Endodermal cell (in vitro differentiated cells): Measurements from ENCODE around the gene DCPS. TPM values are rescaled to one million over a fixed set of nuclear protein-coding genes. Genes with fewer than 3 reads are reported as not detected.

Experiments used
- DNase-seq: peaks from one replicate; pipeline ENCODE4 v3.0.0-alpha.2; 2017
- H3K27ac ChIP-seq: 2 replicates; pipeline ENCODE4 v1.5.1; 2013; ENCODE audit warnings: mild to moderate bottlenecking, low read depth, low read length, moderate library complexity
- H3K27me3 ChIP-seq: 2 replicates; pipeline ENCODE4 v1.6.1; 2013; ENCODE audit warnings: mild to moderate bottlenecking, low read length, moderate library complexity; ENCODE audit not compliant: insufficient read depth, control insufficient read depth, poor library complexity, severe bottlenecking
- H3K36me3 ChIP-seq: 2 replicates; pipeline ENCODE4 v1.7.0; 2013; ENCODE audit warnings: mild to moderate bottlenecking, low read length, moderate library complexity; ENCODE audit not compliant: control insufficient read depth, insufficient read depth
- H3K4me1 ChIP-seq: one replicate; pipeline ENCODE4 v1.7.0; 2013; ENCODE audit warnings: low read length; ENCODE audit not compliant: control insufficient read depth, insufficient read depth
- H3K4me3 ChIP-seq: 2 replicates; pipeline ENCODE4 v1.5.1; 2013; ENCODE audit warnings: mild to moderate bottlenecking, low read length, moderate library complexity
- H3K9ac ChIP-seq: 2 replicates; pipeline ENCODE4 v1.6.1; 2013; ENCODE audit warnings: mild to moderate bottlenecking, low read length, moderate library complexity; ENCODE audit not compliant: poor library complexity, severe bottlenecking; ENCODE audit errors: extremely low read depth
- H3K9me3 ChIP-seq: 2 replicates; pipeline ENCODE4 v1.6.1; 2013; ENCODE audit warnings: mild to moderate bottlenecking, low read length, moderate library complexity; ENCODE audit not compliant: control insufficient read depth
- H3K27ac Mint-ChIP-seq: 2 replicates; pipeline ENCODE4 v1.8.0; 2020; ENCODE audit warnings: mixed read lengths
- H3K27me3 Mint-ChIP-seq: 2 replicates; pipeline ENCODE4 v1.8.0; 2021; ENCODE audit warnings: mild to moderate bottlenecking, mixed read lengths; ENCODE audit not compliant: insufficient read depth
- H3K36me3 Mint-ChIP-seq: 2 replicates; pipeline ENCODE4 v1.8.0; 2020; ENCODE audit warnings: low read depth, mixed read lengths
- H3K4me1 Mint-ChIP-seq: 2 replicates; pipeline ENCODE4 v1.8.0; 2020; ENCODE audit warnings: mixed read lengths
- H3K4me3 Mint-ChIP-seq: 2 replicates; pipeline ENCODE4 v1.8.0; 2020; ENCODE audit warnings: mild to moderate bottlenecking, moderate library complexity, mixed read lengths
- H3K9me3 Mint-ChIP-seq: 2 replicates; pipeline ENCODE4 v1.8.0; 2020; ENCODE audit warnings: mild to moderate bottlenecking, mixed read lengths
- WGBS, 2 experiments: methylation state at CpG; one replicate each; pipeline versions ENCODE4 v1.1.5 to v1.1.7; 2013; ENCODE audit warnings: missing lambda C conversion rate in 2 of 2, mixed read lengths in 1 of 2; ENCODE audit not compliant: insufficient coverage in 1 of 2, insufficient read length in 1 of 2; 5-methylcytosine and 5-hydroxymethylcytosine counted together
- total RNA-seq, 2 donors: library from RNA; stranded (reverse); fragmentation: NEBNext Ultra II Directional in 1 of 2; extraction: Animal tissue kit (Norgen Biotek cat#: 25700) in 1 of 2; gene quantifications; 2 replicates in 1 of 2; 3 replicates in 1 of 2; pipeline ENCODE4 v1.2.1, GENCODE V29; 2021
- TF ChIP-seq, protein P1 (sequence below): fragments of 200-600 bp; sonication (generic); conservative IDR thresholded peaks from 2 replicates; pipeline ENCODE4 v1.5.0; 2021; ENCODE audit warnings: antibody characterized with exemption, mild to moderate bottlenecking

DCPS gene
- total RNA-seq, 2 donors from 2014 or later: 19.0 to 22.6 TPM

GRCh38 chr11:126312961-126313360, 9.1 kb downstream of the DCPS start:
- Histone ChIP-seq H3K36me3 (peaks cover 8% of the 10 kb centered on the region), H3K27me3 (no peaks in the 10 kb centered on the region), H3K4me3 (no peak overlapping the region), H3K27ac (no peak overlapping the region), H3K9me3 (no peaks in the 10 kb centered on the region), H3K4me1 (peaks cover 4% of the 10 kb centered on the region), H3K9ac (no peak overlapping the region)
- Mint-ChIP-seq H3K36me3 (peaks cover 28% of the 10 kb centered on the region), H3K27me3 (no peaks in the 10 kb centered on the region), H3K4me3 (no peak overlapping the region), H3K9me3 (no peaks in the 10 kb centered on the region), H3K27ac (no peak overlapping the region), H3K4me1 (peaks cover 10% of the 10 kb centered on the region)
- no peak for DNase-seq
- WGBS, 2 experiments: 83% methylated on average over 8 of the region's 8 CpGs; no CpG with 5 or more reads in 1 of the 2 experiments
- TF ChIP-seq, protein P1, sequence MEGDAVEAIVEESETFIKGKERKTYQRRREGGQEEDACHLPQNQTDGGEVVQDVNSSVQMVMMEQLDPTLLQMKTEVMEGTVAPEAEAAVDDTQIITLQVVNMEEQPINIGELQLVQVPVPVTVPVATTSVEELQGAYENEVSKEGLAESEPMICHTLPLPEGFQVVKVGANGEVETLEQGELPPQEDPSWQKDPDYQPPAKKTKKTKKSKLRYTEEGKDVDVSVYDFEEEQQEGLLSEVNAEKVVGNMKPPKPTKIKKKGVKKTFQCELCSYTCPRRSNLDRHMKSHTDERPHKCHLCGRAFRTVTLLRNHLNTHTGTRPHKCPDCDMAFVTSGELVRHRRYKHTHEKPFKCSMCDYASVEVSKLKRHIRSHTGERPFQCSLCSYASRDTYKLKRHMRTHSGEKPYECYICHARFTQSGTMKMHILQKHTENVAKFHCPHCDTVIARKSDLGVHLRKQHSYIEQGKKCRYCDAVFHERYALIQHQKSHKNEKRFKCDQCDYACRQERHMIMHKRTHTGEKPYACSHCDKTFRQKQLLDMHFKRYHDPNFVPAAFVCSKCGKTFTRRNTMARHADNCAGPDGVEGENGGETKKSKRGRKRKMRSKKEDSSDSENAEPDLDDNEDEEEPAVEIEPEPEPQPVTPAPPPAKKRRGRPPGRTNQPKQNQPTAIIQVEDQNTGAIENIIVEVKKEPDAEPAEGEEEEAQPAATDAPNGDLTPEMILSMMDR: no peak

DNA sequence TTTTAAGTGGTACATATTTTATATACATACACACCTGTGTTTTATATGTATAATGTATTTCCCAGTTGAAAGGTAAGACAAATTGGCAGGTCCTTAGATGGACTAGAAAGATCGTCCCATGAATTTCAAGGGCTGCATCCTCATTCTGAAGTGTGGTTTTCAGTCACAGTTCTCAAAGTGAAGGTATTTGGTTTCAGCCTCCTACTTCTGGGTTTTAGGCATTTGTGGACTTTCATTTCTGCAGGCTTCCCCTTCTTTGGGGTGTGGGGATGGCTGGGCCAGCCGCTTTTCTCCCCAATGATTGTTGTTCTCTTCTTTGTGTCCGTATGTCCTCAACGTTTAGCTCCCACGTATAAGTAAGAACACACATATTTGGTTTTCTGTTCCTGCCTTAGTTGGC, 10.0 kb downstream of the DCPS start:
- H3K27ac Mint-ChIP-seq: no peak overlapping the region
- Histone ChIP-seq H3K36me3 (peaks cover 8% of the 10 kb centered on the region), H3K9ac (no peak overlapping the region), H3K9me3 (no peaks in the 10 kb centered on the region), H3K27me3 (no peaks in the 10 kb centered on the region), H3K4me3 (no peak overlapping the region), H3K27ac (no peak overlapping the region), H3K4me1 (peaks cover 4% of the 10 kb centered on the region)
- peaks cover 28% of the 10 kb centered on the region for H3K36me3 Mint-ChIP-seq
- H3K9me3 Mint-ChIP-seq: no peaks in the 10 kb centered on the region
- no peak overlapping the region for H3K4me3 Mint-ChIP-seq
- WGBS, 2 experiments: 87 to 100% methylated on average over 3 to 5 of the region's 5 CpGs
- peak; percentile 10 for DNase-seq
- H3K4me1 Mint-ChIP-seq: peaks cover 10% of the 10 kb centered on the region
- H3K27me3 Mint-ChIP-seq: no peaks in the 10 kb centered on the region
- TF ChIP-seq, protein P1: no peak

DNA sequence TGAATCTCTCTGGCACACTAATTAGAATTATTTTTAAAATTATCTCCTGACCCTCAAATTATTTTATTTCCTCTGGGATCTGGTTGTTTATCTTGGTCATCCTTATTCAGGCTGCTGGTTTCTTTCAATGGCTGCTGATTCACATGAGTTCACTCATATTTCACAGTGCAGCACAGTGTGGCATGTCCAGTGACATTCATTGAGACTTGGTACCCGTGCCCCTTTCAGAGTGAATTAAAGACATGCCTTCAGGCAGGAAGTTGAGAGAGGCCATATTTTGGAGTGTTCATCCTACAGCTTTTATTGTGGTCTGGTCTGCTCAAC, 13.5 kb downstream of the DCPS start:
- H3K36me3 Mint-ChIP-seq: peaks cover 25% of the 10 kb centered on the region
- H3K4me3 ChIP-seq: no peak overlapping the region
- DNase-seq: no peak
- WGBS, 2 experiments: 78 to 92% methylated on average over 1 of the region's 1 CpG
- H3K4me1 ChIP-seq: peaks cover 4% of the 10 kb centered on the region
- H3K27ac ChIP-seq: no peak overlapping the region
- H3K27me3 ChIP-seq: no peaks in the 10 kb centered on the region
- no peak overlapping the region for H3K4me3 Mint-ChIP-seq
- peaks cover 8% of the 10 kb centered on the region for H3K36me3 ChIP-seq
- H3K9ac ChIP-seq: no peak overlapping the region
- H3K4me1 Mint-ChIP-seq: peaks cover 10% of the 10 kb centered on the region
- TF ChIP-seq, protein P1: no peak
- no peaks in the 10 kb centered on the region for H3K9me3 Mint-ChIP-seq
- H3K9me3 ChIP-seq: no peaks in the 10 kb centered on the region
- H3K27me3 Mint-ChIP-seq: no peaks in the 10 kb centered on the region
- H3K27ac Mint-ChIP-seq: no peak overlapping the region
